HPDE6-E6E7 (cell line): Measurements from ENCODE around the gene GIMAP4.
"Not testable (repeated sequence)": the region's sequence is repeated elsewhere in the genome, so short reads cannot be mapped to it uniquely, and the experiment has no call there.

Experiments used
- DNase-seq: peaks from one replicate; pipeline ENCODE4 v3.0.0; 2011; ENCODE audit warnings: missing footprints; ENCODE audit errors: extremely low spot score

The GIMAP4 gene

DNA sequence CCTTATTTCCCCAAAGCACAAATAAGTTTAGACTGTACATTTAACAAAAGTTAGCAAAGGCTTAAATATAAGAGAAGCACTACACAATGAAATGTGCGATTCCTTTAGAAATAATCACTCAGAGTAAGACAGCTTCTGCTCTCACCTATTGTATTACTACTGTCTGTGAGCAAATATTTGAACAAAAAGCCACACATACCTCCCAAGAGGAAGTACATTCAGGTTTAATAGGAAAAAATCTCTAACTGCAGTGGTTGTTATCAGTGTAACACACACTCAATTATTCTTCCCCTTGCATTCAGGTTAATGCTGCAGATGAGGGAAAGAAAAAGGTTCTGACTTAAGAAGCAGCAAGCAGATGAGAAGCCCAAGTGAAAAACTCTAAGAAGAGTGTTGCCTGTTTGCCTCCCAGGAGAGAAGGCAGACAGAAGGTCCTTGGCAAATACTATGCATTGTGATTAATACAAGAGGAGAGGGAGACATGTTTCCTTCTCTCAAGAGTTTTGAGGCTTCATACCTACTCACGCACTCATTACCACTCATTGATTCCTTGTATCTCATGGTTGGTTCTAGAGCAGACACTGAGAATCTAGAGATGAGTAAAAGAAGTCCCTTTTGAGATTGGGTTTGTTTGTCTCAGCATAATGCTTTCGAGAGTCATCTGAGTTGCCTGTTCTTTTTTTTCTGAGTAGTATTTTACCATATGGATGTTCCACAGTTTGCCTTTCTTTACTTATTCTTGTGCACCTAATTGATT is 13.6 kb downstream of the GIMAP4 start:
- DNase-seq: no peak

DNA sequence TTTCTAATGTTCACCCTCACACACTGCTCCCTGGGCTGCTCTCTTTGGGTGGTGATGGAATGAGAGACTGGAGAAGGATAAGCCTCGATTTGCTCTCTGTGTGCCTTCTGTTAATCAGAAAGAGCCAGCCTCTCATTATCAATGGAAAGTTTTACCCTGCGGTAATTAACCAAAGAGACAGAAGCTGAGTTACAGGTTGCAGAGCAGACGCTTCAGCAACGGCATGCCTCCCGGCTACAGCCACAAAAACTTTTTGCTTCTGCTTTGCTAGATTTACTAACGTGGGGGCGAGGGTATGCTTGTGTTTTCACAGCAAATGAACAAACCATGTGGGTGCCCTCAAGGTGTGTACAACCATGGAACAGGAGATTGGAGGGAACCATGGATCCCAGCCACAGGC is 18.0 kb downstream of the GIMAP4 start:
- no peak for DNase-seq

DNA sequence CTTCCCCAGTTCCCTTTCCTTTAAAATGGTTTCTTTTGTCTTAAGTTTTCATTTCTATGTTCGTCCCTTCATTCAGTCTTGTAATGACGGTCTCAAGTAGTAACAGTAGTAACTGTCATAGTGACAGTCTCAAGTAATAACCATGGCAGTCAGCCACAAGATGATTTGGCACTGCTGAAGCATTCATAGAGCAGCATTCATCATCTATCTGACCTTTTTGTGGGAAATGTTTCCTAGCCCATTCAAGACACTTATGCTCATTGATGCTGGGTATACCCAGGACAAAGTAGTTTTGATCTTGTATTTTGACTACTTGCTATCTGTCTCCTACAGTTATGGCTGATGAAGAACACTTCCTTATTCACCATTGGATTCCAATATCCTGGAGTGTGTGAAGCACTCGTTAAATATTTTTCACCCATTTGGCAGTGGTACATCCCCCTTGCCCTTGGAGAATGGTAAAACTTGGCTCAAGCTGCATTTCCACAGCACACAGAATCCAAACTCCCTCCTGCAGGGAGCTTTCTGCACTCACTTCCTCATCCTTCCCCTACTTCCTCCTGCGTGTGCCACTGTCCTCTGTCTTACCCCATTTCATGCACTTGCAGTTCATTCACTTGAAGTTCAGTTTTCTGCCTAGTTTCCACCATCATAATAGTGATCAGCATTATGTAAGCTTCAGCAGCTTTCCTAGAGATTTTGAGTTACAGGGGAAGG is 19.0 kb downstream of the GIMAP4 start:
- DNase-seq: no peak

DNA sequence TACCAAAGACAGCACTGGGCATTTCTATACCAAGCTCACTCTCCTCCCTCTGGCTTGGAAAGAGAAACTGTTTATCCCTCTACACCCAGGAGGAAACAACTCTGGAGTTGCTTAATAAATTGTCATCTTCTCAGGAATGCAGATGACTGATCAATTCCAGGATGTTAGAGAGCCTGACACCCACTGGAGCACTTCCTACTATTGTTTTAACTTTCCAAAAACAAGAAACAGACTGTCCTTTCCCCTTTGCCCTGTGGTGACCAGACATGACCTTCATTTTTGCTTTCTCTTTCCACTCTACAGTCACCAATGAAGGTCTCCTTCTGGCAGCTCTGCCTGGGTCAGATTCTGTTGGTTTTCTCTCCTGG is 19.6 kb downstream of the GIMAP4 start:
- no peak for DNase-seq

DNA sequence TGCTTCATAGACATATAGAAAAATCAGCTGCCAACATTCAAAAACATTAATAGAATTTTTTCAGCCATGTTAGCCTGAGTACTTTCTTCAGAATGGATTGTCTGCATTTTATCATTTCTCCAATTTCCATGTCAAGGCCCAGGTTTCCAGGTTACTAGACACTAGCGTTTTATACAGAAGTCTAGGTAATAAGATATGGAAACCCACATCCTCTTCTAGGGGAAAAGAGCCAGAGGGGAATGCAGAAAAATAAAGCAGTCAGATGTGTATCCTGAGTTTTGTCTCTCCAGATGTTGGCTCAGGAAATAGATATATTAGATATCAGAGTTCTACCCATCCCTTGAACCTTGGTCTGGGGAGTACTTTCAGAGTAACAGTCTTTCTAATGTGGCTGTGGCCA is 20.4 kb downstream of the GIMAP4 start:
- DNase-seq: no peak

DNA sequence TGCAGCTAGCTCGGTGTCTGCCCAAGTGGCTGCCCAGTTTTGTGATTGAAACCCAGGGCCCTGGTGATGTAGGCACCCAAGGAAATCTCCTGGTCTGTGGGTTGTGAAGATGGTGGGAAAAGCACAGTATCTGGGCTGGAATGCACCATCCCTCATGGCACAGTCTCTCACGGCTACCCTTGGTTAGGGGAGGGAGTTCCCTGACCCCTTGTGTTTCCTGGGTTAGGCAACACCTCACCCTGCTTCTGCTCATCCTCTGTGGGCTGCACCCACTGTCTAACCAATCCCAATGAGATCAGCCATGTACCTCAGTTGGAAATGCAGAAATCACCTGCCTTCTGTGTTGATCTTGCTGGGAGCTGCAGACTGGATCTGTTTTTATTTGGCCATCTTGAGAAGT is 27.6 kb downstream of the GIMAP4 start:
- no peak for DNase-seq

DNA sequence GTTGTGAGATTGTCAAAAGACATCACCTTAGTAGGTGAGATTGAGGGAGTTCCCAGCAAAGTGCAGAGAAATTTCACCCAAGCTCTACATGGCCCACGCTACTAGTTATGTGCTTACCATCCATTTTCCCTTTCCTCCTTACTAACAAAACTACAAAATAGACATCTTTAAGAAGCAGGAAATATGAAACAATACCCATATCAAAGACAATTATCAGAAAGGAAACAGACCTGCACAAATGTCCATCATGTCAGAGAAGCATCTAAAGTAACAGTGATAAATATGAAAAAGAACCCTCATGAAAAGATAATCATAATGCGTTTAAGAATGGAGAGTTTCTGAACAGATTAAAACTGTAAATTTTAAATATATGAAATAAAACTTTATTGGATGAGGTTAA is 28.2 kb downstream of the GIMAP4 start:
- DNase-seq: no peak

DNA sequence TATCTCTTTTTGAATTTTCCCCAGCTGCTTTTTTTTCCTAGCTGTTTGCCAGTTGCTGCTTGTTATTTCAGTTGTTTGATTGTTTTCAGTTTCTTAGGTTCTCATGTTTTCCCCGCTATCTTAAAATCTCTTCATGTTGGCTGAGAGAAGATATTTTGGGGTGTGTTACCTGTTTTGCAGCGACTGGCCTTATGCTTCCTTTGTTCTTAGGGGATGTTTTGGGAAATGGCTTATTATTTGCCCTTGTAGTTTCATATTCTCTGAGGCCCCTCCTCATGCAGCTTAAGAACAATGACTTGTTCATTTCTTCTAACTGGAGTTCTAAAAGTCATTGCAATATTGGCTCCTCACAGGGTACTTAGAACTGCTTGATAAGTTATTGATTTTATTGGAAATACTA is 36.4 kb downstream of the GIMAP4 start:
- not testable (repeated sequence) for DNase-seq

DNA sequence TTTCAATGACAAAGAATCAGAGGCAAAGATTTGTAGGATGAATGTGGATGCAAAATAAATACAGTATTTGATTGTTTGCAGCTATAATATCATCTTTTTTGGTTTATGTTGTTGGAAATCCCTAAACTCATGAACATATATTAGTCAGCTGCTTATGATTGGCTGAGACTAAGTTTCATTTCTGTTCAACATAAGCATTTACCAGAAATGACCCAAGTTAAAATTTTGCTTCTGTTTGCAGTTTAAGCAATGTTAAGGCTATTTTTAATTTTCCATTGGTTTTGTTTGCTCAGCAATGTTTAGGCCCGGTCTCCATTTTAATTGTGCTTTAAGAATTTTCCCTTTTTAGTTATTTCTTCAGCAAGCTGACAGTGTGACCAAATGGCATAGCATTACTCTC is 43.0 kb downstream of the GIMAP4 start:
- DNase-seq: no peak

DNA sequence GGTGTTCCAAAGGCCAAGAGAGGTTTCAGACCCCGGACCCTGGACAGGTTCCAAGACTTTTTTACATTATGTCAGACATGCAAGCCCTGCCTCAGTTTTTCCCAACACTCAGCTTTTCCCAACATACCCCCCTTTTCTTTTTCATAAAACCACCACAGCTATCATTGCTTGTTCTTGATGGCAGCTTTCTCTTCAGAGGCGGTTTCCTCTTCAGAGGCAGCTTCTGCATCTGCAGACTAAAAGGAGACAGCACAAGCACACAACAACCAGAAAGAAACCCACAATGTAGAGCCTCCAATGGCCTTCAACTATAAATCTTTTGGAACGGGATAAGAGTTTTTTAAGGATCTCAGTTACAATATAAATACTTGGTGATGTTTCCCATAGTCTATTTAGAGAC is 45.7 kb downstream of the GIMAP4 start:
- DNase-seq: no peak

DNA sequence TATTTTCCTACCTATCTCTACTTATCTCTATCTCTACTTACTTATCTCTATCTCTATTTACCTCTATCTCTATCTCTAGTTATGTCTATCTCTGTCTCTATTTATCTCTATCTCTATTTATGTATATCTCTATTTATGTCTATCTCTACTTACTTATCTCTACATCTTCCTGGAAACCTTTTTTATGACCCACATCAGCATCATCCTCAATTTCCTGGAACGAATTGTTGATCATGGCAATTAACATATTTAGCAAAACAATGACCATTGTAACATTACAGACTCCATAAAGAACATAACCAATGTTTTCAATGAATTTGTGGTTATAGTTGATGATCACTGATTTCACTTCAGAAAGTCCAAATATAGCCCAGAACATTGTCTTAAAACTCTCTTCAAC is 46.7 kb downstream of the GIMAP4 start:
- DNase-seq: no peak

DNA sequence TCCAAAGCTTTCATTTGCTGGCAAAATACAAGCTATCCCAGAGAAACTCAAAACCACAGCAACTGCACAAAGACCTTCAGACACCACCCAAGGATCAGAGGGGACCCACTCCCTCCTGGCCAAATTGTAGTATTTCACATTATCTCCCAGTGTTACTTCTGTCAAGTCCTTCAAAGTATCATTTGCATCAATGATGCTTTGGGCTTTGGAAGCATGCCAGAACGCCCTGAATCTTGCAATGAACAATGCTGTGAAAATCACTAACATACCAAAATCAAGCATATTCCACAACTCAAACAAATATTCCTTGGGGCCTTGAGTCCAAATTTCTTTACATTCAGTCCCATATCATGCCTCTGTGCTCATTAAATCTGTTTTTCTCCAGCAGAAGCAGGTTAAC is 47.2 kb downstream of the GIMAP4 start:
- not testable (repeated sequence) for DNase-seq

DNA sequence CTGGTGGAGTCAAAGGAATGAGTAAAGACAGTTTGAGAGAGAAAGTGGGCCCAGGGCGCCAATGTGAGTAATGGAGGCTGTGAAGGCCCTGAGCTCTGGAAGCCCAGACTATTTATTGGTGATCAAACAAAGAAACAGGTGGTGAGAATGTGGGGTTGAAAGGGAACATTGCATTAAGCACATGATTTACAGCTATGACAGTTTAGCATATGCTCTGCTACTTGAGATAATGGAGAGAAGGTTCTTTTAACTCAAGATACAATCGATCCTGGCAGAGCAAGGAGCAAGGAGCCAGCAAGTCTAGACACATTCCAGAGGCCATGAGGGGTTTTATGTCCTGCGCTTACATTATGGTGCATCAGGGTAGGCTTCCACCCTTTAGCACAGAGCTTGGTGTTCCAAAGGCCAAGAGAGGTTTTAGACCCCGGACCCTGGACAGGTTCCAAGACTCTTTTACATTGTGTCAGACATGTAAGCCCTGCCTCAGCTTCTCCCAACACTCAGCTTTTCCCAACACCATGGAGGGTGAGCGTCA is 48.1 kb downstream of the GIMAP4 start:
- not testable (repeated sequence) for DNase-seq

DNA sequence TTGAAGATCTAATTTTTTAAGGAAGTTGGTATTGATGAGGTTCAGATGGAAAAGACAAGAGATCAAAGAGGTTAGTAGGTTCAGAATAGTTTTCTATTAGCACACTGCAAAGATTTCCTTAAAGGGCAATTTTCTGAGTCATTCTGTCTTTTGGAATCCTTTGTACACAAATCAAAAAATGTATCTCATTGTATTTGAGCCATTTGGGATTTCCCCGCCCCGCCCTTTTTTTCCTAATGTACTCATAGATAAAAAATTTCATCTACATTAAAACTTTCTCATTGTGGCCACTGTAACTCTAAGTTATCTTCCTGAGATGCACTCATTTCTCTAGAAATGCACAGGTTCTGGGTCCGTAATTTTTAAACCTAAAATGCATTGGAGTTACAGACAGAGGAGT is 52.9 kb downstream of the GIMAP4 start:
- DNase-seq: no peak

DNA sequence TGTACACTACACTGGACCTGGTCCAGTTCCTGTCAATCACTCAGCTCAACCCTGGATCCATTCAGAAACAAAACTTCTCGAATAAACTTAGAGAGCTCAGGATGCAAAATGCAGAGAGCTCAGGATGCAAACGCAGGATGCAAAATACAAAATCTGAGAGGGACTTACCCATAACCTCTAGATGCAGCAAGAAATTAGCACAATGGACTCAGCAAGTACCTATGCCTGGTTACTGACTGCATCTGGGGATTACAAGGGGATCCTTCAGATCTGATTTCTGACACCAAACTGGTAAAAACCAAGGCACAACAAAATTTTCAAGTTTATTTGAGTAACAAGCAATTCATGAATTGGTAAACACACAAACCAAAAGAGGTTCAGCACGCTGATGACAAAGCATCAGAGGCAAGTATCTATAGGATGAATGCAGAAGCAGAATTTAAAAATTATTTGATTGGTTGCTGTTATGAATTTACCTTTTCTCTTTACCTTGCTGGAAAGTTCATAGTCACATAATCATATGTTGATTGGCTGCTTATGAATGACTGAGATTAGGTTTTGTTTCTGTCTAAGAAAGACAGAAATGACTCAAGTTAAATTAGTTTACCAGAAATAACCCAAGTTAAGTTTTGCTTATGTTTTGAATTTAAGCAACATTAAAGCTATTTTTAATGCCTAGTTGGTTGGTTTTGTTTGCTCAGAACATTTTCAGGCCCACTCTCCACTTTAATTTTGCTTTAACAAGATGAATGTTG is 53.6 kb downstream of the GIMAP4 start:
- DNase-seq: no peak

DNA sequence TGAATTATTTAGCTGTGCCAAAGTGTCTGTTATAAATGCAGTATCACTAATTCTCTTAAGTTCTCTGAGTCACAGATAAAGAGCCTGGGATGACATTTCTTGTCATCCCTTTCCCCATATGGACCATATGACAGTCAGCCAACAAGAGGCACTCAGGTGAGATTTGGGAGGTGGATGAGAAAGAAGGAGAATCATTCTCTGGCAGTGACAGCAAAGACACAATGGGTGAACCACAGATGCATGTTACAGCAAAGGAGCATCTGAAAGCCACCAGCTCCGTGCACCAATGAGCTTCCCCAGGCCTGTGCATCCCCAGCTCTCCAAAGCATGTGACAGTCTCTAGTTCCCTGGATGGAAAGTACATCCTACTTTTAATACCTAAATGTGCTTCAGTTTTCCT is 54.2 kb downstream of the GIMAP4 start:
- no peak for DNase-seq
